HL-60 (cell line): ENCODE measurements around the gene FMN1.

Experiments
- DNase-seq, 2 experiments: peaks; one replicate each; pipeline ENCODE4 v3.0.0-alpha.2; 2010 to 2020; ENCODE audit warnings: low read depth in 1 of 2, low spot score in 1 of 2
- H3K27ac ChIP-seq: fragments of 250-450 bp; sonication (Bioruptor Pico); replicated peaks from 2 replicates; pipeline ENCODE4 v1.5.1; 2020; ENCODE audit warnings: mild to moderate bottlenecking, moderate library complexity
- H3K27me3 ChIP-seq: fragments of 250-450 bp; sonication (Bioruptor Pico); 2 replicates; pipeline ENCODE4 v1.5.1; 2021; ENCODE audit warnings: mild to moderate bottlenecking, moderate library complexity; ENCODE audit not compliant: insufficient read depth, poor library complexity, severe bottlenecking
- H3K4me3 ChIP-seq: replicated peaks from 2 replicates; pipeline ENCODE4 v1.5.1; 2011; ENCODE audit warnings: mild to moderate bottlenecking, control low read depth, low read length; ENCODE audit not compliant: insufficient read depth
- GABPA ChIP-seq: IDR thresholded peaks from 2 replicates; pipeline ENCODE4 v1.6.1; 2012; ENCODE audit warnings: low read depth
- POLR2AphosphoS5 ChIP-seq: IDR thresholded peaks from 2 replicates; pipeline ENCODE4 v1.6.1; 2012; ENCODE audit warnings: low read depth
- SPI1 ChIP-seq: IDR thresholded peaks from 2 replicates; pipeline ENCODE4 v1.6.1; 2012; ENCODE audit warnings: low read depth, mild to moderate bottlenecking, borderline replicate concordance
- TF ChIP-seq, protein P1 (sequence below): IDR thresholded peaks from one replicate; pipeline ENCODE4 v1.5.1; 2011; ENCODE audit warnings: low read length, control low read depth, inconsistent platforms; ENCODE audit not compliant: insufficient read depth
- TF ChIP-seq, protein P2 (sequence below): IDR thresholded peaks from 2 replicates; pipeline ENCODE4 v1.6.1; 2012; ENCODE audit warnings: low read depth; ENCODE audit not compliant: insufficient replicate concordance

Gene FMN1

DNA sequence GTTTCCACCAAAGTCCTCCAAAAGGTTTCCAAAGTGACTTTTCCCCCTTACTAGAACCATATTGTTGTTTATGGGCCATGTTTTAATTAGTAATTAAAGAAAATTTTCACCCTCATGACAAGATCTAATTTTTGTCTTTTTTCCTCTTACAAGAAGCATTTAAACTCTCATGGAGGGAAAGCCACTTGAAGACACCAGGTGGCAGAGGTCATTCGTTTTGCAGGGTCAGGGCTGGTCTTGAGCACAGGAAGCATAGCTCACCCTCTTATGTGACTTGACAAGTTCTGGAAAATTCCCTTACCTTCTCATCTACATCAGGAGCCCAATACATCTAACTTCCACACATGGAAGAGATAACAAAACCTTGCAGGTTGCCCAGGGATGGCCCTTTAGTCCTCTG, 313.0 kb downstream of the FMN1 start:
- TF ChIP-seq, protein P1, sequence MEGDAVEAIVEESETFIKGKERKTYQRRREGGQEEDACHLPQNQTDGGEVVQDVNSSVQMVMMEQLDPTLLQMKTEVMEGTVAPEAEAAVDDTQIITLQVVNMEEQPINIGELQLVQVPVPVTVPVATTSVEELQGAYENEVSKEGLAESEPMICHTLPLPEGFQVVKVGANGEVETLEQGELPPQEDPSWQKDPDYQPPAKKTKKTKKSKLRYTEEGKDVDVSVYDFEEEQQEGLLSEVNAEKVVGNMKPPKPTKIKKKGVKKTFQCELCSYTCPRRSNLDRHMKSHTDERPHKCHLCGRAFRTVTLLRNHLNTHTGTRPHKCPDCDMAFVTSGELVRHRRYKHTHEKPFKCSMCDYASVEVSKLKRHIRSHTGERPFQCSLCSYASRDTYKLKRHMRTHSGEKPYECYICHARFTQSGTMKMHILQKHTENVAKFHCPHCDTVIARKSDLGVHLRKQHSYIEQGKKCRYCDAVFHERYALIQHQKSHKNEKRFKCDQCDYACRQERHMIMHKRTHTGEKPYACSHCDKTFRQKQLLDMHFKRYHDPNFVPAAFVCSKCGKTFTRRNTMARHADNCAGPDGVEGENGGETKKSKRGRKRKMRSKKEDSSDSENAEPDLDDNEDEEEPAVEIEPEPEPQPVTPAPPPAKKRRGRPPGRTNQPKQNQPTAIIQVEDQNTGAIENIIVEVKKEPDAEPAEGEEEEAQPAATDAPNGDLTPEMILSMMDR: no peak
- TF ChIP-seq SPI1: no peak
- Histone ChIP-seq H3K4me3 (no peak overlapping the region), H3K27ac (no peak overlapping the region), H3K27me3 (peaks cover 3% of the 10 kb centered on the region)
- DNase-seq: no peak

DNA sequence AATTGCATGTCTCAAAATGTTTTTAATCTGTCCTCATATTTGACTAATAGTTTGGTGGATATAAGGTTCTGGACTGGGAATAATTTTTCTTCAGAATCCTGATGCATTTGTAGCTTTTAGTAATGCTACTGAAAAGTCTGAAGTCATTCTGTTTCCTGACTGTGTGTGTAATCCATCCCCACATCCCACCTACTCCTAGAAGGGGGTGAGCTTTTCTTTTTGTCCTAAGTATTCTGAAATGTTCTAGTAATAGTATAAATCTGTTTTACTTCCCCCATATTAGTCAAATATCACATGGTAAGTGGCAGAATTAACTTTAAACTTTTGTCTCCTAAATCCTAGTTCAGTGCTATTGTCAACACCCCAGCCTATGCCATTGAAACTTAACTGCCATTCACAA, 313.9 kb downstream of the FMN1 start:
- DNase-seq: no peak

DNA sequence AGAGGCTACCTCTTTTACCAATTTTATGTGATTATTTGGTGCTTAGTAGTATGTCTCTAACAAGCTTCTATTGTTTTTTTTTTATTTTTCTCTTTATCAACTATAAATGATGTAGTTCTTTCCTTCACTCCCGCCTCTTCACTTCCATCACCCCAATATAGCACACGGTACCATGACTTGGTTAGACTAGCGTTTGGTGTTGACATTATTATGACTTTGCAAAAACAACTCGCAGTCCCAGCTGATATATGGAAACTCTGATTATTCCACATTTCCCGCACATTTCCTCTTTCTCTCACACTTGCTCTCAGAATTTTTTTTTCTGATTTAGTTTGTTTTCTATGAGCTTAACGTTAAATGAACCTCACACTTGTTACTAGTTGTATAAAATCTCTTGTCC, 314.5 kb downstream of the FMN1 start:
- TF ChIP-seq POLR2AphosphoS5 (no peak), SPI1 (no peak), GABPA (no peak)
- TF ChIP-seq, protein P1: no peak
- TF ChIP-seq, protein P2, sequence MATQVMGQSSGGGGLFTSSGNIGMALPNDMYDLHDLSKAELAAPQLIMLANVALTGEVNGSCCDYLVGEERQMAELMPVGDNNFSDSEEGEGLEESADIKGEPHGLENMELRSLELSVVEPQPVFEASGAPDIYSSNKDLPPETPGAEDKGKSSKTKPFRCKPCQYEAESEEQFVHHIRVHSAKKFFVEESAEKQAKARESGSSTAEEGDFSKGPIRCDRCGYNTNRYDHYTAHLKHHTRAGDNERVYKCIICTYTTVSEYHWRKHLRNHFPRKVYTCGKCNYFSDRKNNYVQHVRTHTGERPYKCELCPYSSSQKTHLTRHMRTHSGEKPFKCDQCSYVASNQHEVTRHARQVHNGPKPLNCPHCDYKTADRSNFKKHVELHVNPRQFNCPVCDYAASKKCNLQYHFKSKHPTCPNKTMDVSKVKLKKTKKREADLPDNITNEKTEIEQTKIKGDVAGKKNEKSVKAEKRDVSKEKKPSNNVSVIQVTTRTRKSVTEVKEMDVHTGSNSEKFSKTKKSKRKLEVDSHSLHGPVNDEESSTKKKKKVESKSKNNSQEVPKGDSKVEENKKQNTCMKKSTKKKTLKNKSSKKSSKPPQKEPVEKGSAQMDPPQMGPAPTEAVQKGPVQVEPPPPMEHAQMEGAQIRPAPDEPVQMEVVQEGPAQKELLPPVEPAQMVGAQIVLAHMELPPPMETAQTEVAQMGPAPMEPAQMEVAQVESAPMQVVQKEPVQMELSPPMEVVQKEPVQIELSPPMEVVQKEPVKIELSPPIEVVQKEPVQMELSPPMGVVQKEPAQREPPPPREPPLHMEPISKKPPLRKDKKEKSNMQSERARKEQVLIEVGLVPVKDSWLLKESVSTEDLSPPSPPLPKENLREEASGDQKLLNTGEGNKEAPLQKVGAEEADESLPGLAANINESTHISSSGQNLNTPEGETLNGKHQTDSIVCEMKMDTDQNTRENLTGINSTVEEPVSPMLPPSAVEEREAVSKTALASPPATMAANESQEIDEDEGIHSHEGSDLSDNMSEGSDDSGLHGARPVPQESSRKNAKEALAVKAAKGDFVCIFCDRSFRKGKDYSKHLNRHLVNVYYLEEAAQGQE: no peak
- no peak for DNase-seq
- Histone ChIP-seq H3K27ac (no peak overlapping the region), H3K27me3 (peaks cover 5% of the 10 kb centered on the region), H3K4me3 (no peak overlapping the region)

More for the DNA sequence above, 313.9 kb downstream of the FMN1 start:
- TF ChIP-seq POLR2AphosphoS5 (no peak), GABPA (no peak)
- Histone ChIP-seq H3K27me3 (peaks cover 3% of the 10 kb centered on the region), H3K4me3 (no peak overlapping the region), H3K27ac (no peak overlapping the region)

DNA sequence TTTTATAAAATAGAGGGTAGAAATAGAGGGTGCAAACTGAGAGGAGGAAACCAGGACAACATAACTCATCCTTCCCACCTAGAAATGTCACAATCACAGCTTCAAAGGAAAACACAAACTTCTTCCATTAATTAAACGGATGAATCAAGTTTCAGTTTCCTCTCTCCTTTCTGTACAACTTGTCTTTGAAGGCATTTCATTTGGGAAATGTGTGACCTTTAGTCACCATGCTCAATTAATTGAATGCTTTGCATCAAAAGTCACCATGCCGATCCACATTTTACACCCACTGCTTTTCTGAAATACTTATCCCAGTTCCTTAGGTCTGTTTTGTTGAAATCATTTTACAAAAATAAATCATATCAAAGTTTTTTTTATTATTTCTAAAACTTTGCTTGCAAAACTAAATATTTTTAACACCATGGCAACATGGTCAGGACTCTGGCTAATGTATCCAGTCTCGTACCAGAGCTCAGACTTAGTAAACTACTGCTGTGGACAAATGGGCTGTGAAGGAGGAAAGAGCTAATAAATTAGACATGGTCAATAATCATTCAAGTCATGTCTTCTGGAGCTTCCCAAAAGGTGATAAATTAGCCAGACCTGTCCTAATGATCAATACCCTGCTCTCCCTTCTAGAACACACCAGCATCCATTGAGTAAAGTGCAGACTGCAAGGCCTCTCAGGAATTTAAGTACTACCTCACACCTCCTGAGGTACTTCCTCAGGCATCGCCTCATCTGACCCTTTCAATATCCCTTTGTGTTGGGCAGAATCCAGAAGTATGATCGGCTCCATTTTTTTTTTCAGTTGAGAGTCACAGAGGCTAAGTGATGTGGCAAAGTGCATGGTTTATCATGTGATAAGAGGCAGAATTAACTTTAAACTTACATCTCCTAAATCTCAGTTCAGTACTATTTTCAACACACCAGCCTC, 315.4 kb downstream of the FMN1 start:
- Histone ChIP-seq H3K4me3 (no peak overlapping the region), H3K27ac (no peak overlapping the region), H3K27me3 (peaks cover 5% of the 10 kb centered on the region)
- TF ChIP-seq SPI1: no peak
- TF ChIP-seq, protein P1: no peak
- no peak for TF ChIP-seq POLR2AphosphoS5
- no peak for TF ChIP-seq GABPA
- TF ChIP-seq, protein P2: no peak
- no peak for DNase-seq
